HG03460 (cell line): ENCODE measurements around the gene FAM124A.

Experiments used
- ATAC-seq: cut with Tn5 transposase; IDR thresholded peaks from one replicate; pipeline ENCODE4 v1.9.1; 2021; ENCODE audit not compliant: unreplicated experiment

FAM124A gene

GRCh38 chr13:51332566-51333361 is 110.6 kb downstream of the FAM124A start:
- no peak for ATAC-seq

- ATAC-seq, result no peak
These were observed 111.2 kb downstream of the FAM124A start for GRCh38 chr13:51333421-51333820.

DNA sequence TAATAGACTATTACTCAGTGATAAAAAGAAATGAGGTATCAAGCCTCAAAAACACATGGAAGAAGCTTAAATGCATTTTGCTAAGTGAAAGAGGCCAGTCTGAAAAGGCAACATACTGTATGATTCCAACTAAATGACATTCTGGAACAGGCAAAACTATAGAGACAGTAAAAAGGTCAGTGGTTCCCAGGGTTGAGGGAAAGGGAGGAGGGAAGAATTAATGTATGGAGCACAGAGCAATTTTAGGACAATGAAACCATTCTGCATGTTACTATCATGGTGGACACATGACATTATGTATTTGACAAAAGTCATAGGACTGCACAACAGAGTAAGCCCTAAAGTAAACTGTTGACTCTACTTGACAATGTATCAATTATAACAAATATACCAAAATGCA is 111.6 kb downstream of the FAM124A start:
- ATAC-seq, result no peak
